GM21723 (cell line): Measurements from ENCODE around the gene LMX1B.
"Not testable (repeated sequence)": the region's sequence is repeated elsewhere in the genome, so short reads cannot be mapped to it uniquely, and the experiment has no call there.

Experiments used
- ATAC-seq: cut with Tn5 transposase; IDR thresholded peaks from one replicate; pipeline ENCODE4 v1.9.1; 2021; ENCODE audit warnings: mild to moderate bottlenecking, moderate library complexity; ENCODE audit not compliant: unreplicated experiment

The LMX1B gene

GRCh38 chr9:126613651-126614050 lies at the start of gene LMX1B:
Gene LMX1B (plus strand): TSS chr9:126613928. CDS start chr9:126614450, 522 bp downstream.
- no peak for ATAC-seq

GRCh38 chr9:126564128-126564527 lies 49.6 kb upstream of the LMX1B start:
- no peak for ATAC-seq

GRCh38 chr9:126564716-126565115 lies 49.0 kb upstream of the LMX1B start:
- ATAC-seq: no peak

- ATAC-seq: no peak
Observed at GRCh38 chr9:126565336-126566128, 48.2 kb upstream of the LMX1B start.

- no peak for ATAC-seq
Observed at GRCh38 chr9:126569036-126569435, 44.7 kb upstream of the LMX1B start.

- ATAC-seq: no peak
Observed at GRCh38 chr9:126578029-126578428, 35.7 kb upstream of the LMX1B start.

GRCh38 chr9:126580319-126580718 lies 33.4 kb upstream of the LMX1B start:
- not testable (repeated sequence) for ATAC-seq

- no peak for ATAC-seq
Observed at GRCh38 chr9:126581893-126582292, 31.8 kb upstream of the LMX1B start.

GRCh38 chr9:126582427-126582826 lies 31.3 kb upstream of the LMX1B start:
- no peak for ATAC-seq

- ATAC-seq: no peak
Observed at GRCh38 chr9:126583144-126583760, 30.5 kb upstream of the LMX1B start.

GRCh38 chr9:126584611-126585010 lies 29.1 kb upstream of the LMX1B start:
- ATAC-seq: no peak

- ATAC-seq: no peak
Observed at GRCh38 chr9:126586236-126586635, 27.5 kb upstream of the LMX1B start.

- no peak for ATAC-seq
Observed at GRCh38 chr9:126587187-126588185, 26.2 kb upstream of the LMX1B start.

- ATAC-seq: no peak
Observed at GRCh38 chr9:126588491-126589168, 25.1 kb upstream of the LMX1B start.

- no peak for ATAC-seq
Observed at GRCh38 chr9:126589349-126589748, 24.4 kb upstream of the LMX1B start.

- ATAC-seq: no peak
Observed at GRCh38 chr9:126591083-126591482, 22.6 kb upstream of the LMX1B start.

GRCh38 chr9:126591922-126592321 lies 21.8 kb upstream of the LMX1B start:
- no peak for ATAC-seq

GRCh38 chr9:126592461-126592860 lies 21.3 kb upstream of the LMX1B start:
- ATAC-seq: no peak

GRCh38 chr9:126595982-126596381 lies 17.7 kb upstream of the LMX1B start:
- ATAC-seq: no peak

GRCh38 chr9:126599047-126599650 lies 14.6 kb upstream of the LMX1B start:
- no peak for ATAC-seq
